DLD1 (cell line): Measurements from ENCODE around the gene HAGHL.
"Not testable (repeated sequence)": the region's sequence is repeated elsewhere in the genome, so short reads cannot be mapped to it uniquely, and the experiment has no call there.

Source experiments
- in situ Hi-C: cut with HindIII; loops from 2 replicates; pipeline ENCODE4 v1.10.0; 2017; ENCODE audit warnings: low sequenced_read_pairs

The HAGHL gene

GRCh38 chr16:686459-687260, 40.2 kb upstream of the HAGHL start:
- in situ Hi-C loops: no loop called here

- in situ Hi-C loops: no loop called here
Measured at GRCh38 chr16:687499-687898, 39.4 kb upstream of the HAGHL start.

GRCh38 chr16:689175-689897, 37.6 kb upstream of the HAGHL start:
- in situ Hi-C loops: no loop called here

- in situ Hi-C loops: not testable (repeated sequence)
Measured at GRCh38 chr16:691242-691641, 35.7 kb upstream of the HAGHL start.

GRCh38 chr16:692356-693108, 34.4 kb upstream of the HAGHL start:
- in situ Hi-C loops: no loop called here

- in situ Hi-C loops: no loop called here
Measured at GRCh38 chr16:693364-693763, 33.5 kb upstream of the HAGHL start.

- in situ Hi-C loops: no loop called here
Measured at GRCh38 chr16:693766-694165, 33.1 kb upstream of the HAGHL start.

GRCh38 chr16:694187-694862, 32.6 kb upstream of the HAGHL start:
- in situ Hi-C loops: no loop called here

- in situ Hi-C loops: no loop called here
Measured at GRCh38 chr16:694863-695354, 32.0 kb upstream of the HAGHL start.

- in situ Hi-C loops: no loop called here
Measured at GRCh38 chr16:695355-696089, 31.4 kb upstream of the HAGHL start.

GRCh38 chr16:698911-699671, 27.8 kb upstream of the HAGHL start:
- in situ Hi-C loops: no loop called here

GRCh38 chr16:700684-701584, 26.0 kb upstream of the HAGHL start:
- in situ Hi-C loops: no loop called here

GRCh38 chr16:702341-702740, 24.6 kb upstream of the HAGHL start:
- in situ Hi-C loops: no loop called here

- in situ Hi-C loops: no loop called here
Measured at GRCh38 chr16:703406-703805, 23.5 kb upstream of the HAGHL start.

- in situ Hi-C loops: no loop called here
Measured at GRCh38 chr16:704047-704446, 22.9 kb upstream of the HAGHL start.

- in situ Hi-C loops: no loop called here
Measured at GRCh38 chr16:704552-705380, 22.1 kb upstream of the HAGHL start.

- in situ Hi-C loops: no loop called here
Measured at GRCh38 chr16:705431-706188, 21.3 kb upstream of the HAGHL start, which contains the start of gene FBXL16. TSS of gene FBXL16 (minus strand) at chr16:705801. CDS start at chr16:697405, 8,396 bp downstream.
